ENCODE measurements around the gene NETO2.
"Not testable (repeated sequence)": the region's sequence is repeated elsewhere in the genome, so short reads cannot be mapped to it uniquely, and the experiment has no call there.

Gene NETO2

GRCh38 chr16:47134550-47134949 lies 9.2 kb downstream of the NETO2 start:
- no peak for DNase-seq

GRCh38 chr16:47132308-47132707 lies 11.4 kb downstream of the NETO2 start:
- DNase-seq: no peak

- DNase-seq: no peak
Measured at GRCh38 chr16:47129755-47130435, 13.8 kb downstream of the NETO2 start.

- DNase-seq: no peak
Measured at GRCh38 chr16:47127541-47127940, 16.2 kb downstream of the NETO2 start.

GRCh38 chr16:47125757-47126156 lies 18.0 kb downstream of the NETO2 start:
- DNase-seq: no peak

GRCh38 chr16:47113130-47113529 lies 30.6 kb downstream of the NETO2 start:
- DNase-seq: no peak

- DNase-seq: no peak
Measured at GRCh38 chr16:47110939-47111338, 32.8 kb downstream of the NETO2 start.

GRCh38 chr16:47109361-47109760 lies 34.4 kb downstream of the NETO2 start:
- no peak for DNase-seq

GRCh38 chr16:47102921-47103320 lies 40.8 kb downstream of the NETO2 start:
- not testable (repeated sequence) for DNase-seq

- DNase-seq: not testable (repeated sequence)
Measured at GRCh38 chr16:47097154-47097553, 46.6 kb downstream of the NETO2 start.

- no peak for DNase-seq
Measured at GRCh38 chr16:47096297-47096696, 47.4 kb downstream of the NETO2 start.

GRCh38 chr16:47084198-47084597 lies 59.5 kb downstream of the NETO2 start:
- no peak for DNase-seq

GRCh38 chr16:47082099-47082865 lies 61.5 kb downstream of the NETO2 start:
- DNase-seq: no peak

- no peak for DNase-seq
Measured at GRCh38 chr16:47081115-47081514, 62.6 kb downstream of the NETO2 start.

- DNase-seq: no peak
Measured at GRCh38 chr16:47079860-47080259, 63.9 kb downstream of the NETO2 start.

GRCh38 chr16:47073223-47074155 lies 70.3 kb downstream of the NETO2 start:
- no peak for DNase-seq

- no peak for DNase-seq
Measured at GRCh38 chr16:47072158-47072557, 71.6 kb downstream of the NETO2 start.

GRCh38 chr16:47069841-47070584 lies 73.7 kb downstream of the NETO2 start:
- DNase-seq: no peak

GRCh38 chr16:47069313-47069712 lies 74.4 kb downstream of the NETO2 start:
- DNase-seq: no peak

- no peak for DNase-seq
Measured at GRCh38 chr16:47067203-47067602, 76.5 kb downstream of the NETO2 start.

- DNase-seq: no peak
Measured at GRCh38 chr16:47065766-47066688, 77.7 kb downstream of the NETO2 start.

- no peak for DNase-seq
Measured at GRCh38 chr16:47064775-47065174, 79.0 kb downstream of the NETO2 start.
